GM18499 (cell line): ENCODE results near the gene GCC2.
"Not testable (repeated sequence)": the region's sequence is repeated elsewhere in the genome, so short reads cannot be mapped to it uniquely, and the experiment has no call there.

ENCODE experiments used
- ATAC-seq: cut with Tn5 transposase; IDR thresholded peaks from one replicate; pipeline ENCODE4 v1.9.1; 2021; ENCODE audit warnings: moderate number of reproducible peaks; ENCODE audit not compliant: insufficient read depth, unreplicated experiment

The GCC2 gene

GRCh38 chr2:108448678-108449409 lies at the start of gene GCC2:
Gene GCC2, plus strand, starts transcription at chr2:108449206. Its CDS starts 69 bp downstream, at chr2:108449275.
- ATAC-seq = peak; percentile 95

GRCh38 chr2:108399479-108399878 lies 49.5 kb upstream of the GCC2 start:
- ATAC-seq = no peak

DNA sequence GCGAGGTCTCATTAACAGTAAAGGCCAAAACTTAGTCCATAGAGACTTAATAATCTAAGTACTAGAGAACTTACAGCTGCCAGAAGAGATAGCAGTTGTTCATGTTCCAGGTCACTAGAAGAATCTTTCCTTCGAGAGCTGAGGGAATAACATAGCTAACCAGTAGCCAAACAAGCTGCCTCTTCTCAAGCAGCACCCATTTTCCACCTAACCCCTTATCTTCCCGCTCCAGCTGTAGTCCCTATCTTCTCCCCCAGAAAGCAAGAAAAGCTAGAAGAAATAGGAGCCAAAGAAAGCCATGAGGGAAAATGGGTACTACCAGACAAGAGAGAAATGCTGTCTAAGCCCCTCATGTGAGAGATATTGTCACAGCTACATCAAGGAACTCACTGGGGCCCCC lies 47.2 kb upstream of the GCC2 start:
- ATAC-seq = no peak

- ATAC-seq = no peak
Observed at GRCh38 chr2:108403494-108403893, 45.5 kb upstream of the GCC2 start.

DNA sequence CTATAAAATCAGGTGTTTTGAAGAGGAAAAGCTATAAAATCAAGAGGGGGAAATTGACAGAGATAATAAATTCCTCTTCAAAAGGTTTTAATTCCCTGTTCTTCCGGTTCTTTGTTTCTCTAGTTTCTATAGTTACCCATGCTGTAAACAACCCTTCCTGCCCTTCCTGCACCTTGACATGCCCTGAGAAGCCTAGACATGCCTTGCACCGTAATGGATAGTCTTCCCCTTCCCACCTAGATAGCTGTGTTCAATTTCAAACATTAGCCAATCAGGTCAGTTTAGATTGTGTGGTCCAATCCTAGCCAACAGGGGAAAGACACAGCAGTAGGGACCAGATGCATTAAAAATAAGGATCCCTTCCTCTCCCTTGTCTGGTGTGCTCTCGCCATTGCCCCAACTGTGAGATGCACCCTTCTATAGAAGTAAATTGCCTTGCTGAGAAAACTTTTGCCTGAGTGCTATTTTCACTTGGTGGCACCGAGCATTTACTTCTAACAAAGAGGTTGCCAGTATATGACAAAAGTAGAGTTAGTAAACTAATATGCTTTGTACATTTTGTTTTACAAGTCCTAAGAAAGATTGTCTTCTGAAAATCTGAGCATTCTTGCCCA lies 44.1 kb upstream of the GCC2 start:
- ATAC-seq = no peak

- peak; percentile 70 for ATAC-seq
Observed at GRCh38 chr2:108407864-108408729, 40.9 kb upstream of the GCC2 start.

DNA sequence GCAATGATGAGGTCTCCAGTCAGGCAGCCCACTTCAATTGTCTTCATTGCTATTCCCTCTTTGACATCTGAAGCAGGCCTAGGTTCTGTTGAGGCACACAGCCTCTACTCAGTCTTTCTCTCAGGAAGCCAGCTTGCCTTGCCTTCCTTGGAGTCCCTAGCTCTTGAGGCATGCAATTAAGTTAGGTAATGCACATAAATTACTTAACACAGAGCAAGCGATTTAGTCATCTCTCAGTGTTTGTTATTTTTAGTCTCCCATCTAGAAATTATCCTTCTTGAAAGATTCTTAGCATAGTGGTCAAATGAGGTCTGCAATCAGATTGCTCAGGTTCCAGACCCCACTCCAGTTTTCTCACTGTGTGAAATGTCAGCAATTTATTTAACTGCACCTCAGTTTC lies 39.2 kb upstream of the GCC2 start:
- no peak for ATAC-seq

DNA sequence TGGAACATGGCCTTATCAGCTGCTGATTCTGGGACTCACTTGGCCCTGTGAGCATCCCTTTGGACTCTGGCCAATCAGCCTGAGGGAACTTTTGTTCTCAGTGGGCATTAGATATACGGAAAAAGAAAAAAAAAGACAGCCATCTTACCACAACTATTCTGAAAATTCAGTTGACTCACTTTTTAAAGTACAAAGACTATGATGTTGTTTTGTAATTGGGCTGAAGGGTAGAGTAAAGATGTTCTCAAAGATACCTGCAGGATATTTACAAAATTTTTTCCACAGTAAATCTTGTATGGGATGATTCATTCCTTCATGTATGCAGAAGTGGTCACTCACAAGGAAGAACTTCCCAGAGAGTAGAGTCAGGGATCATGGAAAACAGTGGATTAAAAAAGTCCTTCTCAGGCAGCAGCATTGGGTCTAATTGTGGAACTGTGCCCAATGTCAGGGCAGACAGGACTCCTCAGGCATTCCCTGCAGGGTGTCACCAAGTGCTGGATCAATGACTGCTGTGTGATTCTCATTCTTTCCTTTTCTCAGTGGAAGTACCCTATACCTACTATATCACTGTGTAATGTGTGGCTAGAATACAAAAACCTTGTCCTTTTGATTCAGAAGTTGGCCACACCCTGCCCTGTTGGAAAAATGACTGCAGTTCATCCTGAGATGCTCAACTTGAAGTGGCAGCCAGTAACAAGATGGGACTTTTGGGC lies 35.9 kb upstream of the GCC2 start:
- ATAC-seq = no peak

DNA sequence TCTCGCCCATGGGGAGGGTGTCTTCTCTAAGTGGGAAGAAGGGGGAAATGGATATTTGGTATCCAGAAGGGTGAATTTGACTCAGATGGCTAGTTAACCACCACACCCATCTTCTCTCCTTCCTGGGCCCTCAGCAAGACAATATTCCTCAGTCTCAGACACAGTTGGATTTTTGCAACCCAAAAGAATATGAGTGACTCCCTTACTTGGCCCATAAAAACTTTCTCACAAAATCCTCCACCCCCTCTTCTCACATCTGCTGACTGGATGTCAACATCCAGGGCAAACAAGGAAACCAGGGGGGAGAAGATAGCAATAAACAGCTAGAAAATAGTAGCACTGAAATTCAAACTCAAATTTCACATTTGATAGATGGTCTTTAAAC lies 35.3 kb upstream of the GCC2 start:
- no peak for ATAC-seq

DNA sequence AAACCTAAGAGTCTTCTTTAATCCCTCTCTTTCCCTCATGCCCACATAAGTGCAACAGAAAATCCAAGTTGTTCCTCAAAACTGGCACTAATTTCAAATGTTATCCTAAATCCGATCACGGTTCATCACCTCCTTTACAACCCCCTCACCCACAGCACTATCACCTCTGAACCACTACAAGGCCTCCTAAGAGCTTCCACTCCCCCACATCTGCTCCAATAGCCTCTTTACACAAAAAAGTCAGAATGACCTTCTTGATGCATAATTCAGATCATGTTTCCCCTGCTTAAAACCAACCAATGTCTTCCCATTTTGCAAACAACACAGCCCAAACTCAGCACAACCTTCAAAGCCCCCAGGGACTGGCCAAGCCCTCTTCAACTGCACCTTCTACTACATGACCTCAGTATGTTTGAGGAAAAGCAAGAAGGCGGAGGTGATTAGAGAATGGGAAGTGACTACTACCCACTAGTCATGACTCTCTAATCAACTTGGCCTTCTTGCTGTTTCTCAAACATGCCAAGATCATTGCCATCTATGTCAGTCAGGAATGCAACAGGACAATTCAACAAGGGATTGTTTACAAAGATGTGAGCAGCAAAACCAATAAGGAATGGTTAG lies 34.6 kb upstream of the GCC2 start:
- ATAC-seq = no peak

DNA sequence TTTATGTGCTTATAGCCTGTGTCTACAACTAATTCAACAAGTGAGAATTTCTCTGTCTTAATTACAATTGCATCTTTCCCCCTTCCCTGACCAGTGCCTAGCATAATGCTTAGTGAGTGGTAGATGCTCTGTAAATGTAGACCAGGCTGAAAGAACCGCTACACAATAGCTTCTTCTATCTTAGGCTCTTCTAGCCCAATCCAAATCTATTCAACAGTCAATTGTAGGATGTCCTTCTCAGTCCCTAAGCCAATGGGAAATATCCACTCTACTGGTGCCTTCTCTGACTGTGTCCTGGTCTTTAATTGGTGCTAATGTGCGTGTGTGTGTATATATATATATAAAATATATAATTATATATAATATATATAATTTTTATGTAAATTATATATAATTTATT lies 34.1 kb upstream of the GCC2 start:
- no peak for ATAC-seq

- ATAC-seq = no peak
Observed at GRCh38 chr2:108417254-108417653, 31.8 kb upstream of the GCC2 start.

DNA sequence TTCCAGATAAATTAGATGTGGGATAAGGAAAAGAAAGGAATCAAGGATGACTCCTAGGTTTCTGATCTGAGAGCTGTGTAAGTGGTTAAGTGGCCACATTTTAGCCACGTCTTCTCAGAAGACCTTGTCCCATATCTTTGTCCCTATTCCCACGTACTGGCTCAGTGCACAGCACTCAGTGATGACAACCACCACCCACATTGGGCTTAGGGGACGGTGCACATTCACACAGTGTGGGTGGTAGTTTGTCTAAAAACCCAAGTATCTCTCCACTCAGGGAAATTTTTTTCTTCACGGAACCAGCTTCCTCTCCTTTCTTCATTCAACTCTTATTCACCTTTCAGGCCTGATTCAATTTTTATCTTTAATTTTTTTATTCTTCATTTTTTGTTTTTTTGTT lies 30.6 kb upstream of the GCC2 start:
- no peak for ATAC-seq

DNA sequence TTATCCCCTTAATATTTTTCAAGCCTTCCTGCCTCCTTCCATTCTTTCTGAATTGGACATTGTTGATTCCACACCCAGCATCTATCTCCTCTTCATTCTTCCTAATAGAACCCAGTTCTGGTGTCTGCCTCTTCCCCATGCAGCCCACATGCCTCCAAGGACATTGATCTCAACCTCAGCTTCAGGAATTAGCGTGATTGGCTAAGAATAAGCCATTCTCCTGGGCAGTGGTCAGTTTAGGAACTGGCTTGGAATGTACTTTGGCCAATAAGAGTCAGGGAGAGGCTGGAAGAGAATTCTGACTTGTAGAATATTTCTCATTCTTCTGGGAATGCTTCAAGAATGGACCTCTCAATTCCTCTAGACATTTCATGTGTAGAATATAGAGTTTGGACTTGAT lies 25.9 kb upstream of the GCC2 start:
- no peak for ATAC-seq

- ATAC-seq = no peak
Observed at GRCh38 chr2:108423502-108424251, 25.3 kb upstream of the GCC2 start.

- ATAC-seq = no peak
Observed at GRCh38 chr2:108428286-108429009, 20.6 kb upstream of the GCC2 start.

DNA sequence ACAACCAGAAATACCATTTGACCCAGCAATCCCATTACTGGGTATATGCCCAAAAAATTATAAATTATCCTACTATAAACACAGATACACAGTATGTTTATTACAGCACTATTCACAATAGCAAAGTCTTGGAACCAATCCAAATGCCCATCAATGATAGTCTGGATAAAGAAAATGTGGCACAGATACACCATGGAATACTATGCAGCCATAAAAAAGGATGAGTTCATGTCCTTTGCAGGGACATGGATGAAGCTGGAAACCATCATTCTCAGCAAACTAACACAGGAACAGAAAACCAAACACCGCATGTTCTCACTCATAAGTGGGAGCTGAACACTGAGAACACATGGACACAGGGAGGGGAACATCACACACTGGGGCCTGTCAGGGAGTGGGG lies 13.4 kb upstream of the GCC2 start:
- ATAC-seq = not testable (repeated sequence)

GRCh38 chr2:108436976-108437375 lies 12.0 kb upstream of the GCC2 start:
- no peak for ATAC-seq

- no peak for ATAC-seq
Observed at GRCh38 chr2:108441712-108442111, 7.3 kb upstream of the GCC2 start.
